Activated T-cell treated with anti-CD3 and anti-CD28 coated beads for 48 hours (primary cell): ENCODE measurements around the gene SSR1.
"Not testable (repeated sequence)": the region's sequence is repeated elsewhere in the genome, so short reads cannot be mapped to it uniquely, and the experiment has no call there.

ENCODE experiments used
- DNase-seq: peaks from one replicate; pipeline ENCODE4 v3.0.0-alpha.2; 2020; ENCODE audit warnings: low read depth

Gene SSR1

GRCh38 chr6:7312616-7313504 is at the start of gene SSR1:
Gene SSR1, minus strand, starts transcription at chr6:7313199. Its CDS starts 79 bp downstream, at chr6:7313120.
- peak; percentile 95 for DNase-seq

GRCh38 chr6:7351916-7352315 is 38.9 kb upstream of the SSR1 start:
- not testable (repeated sequence) for DNase-seq

- DNase-seq = not testable (repeated sequence)
Observed at GRCh38 chr6:7350591-7350990, 37.6 kb upstream of the SSR1 start.

- not testable (repeated sequence) for DNase-seq
Observed at GRCh38 chr6:7347551-7347997, 34.6 kb upstream of the SSR1 start.

GRCh38 chr6:7344773-7345450 is 31.9 kb upstream of the SSR1 start:
- DNase-seq = not testable (repeated sequence)

GRCh38 chr6:7343546-7344475 is 30.8 kb upstream of the SSR1 start:
- no peak for DNase-seq

GRCh38 chr6:7341989-7342742 is 29.2 kb upstream of the SSR1 start:
- no peak for DNase-seq

- DNase-seq = no peak
Observed at GRCh38 chr6:7341271-7341670, 28.3 kb upstream of the SSR1 start.

- not testable (repeated sequence) for DNase-seq
Observed at GRCh38 chr6:7339007-7339732, 26.2 kb upstream of the SSR1 start.

- no peak for DNase-seq
Observed at GRCh38 chr6:7338031-7338430, 25.0 kb upstream of the SSR1 start.

- no peak for DNase-seq
Observed at GRCh38 chr6:7335519-7335918, 22.5 kb upstream of the SSR1 start.

GRCh38 chr6:7334685-7335084 is 21.7 kb upstream of the SSR1 start:
- no peak for DNase-seq

- no peak for DNase-seq
Observed at GRCh38 chr6:7332090-7332745, 19.2 kb upstream of the SSR1 start.

- DNase-seq = no peak
Observed at GRCh38 chr6:7331452-7331851, 18.5 kb upstream of the SSR1 start.

GRCh38 chr6:7328243-7328642 is 15.2 kb upstream of the SSR1 start:
- no peak for DNase-seq

- DNase-seq = no peak
Observed at GRCh38 chr6:7325750-7326149, 12.8 kb upstream of the SSR1 start.

- DNase-seq = no peak
Observed at GRCh38 chr6:7324520-7324919, 11.5 kb upstream of the SSR1 start.

- DNase-seq = no peak
Observed at GRCh38 chr6:7323074-7323473, 10.1 kb upstream of the SSR1 start.

GRCh38 chr6:7321866-7322265 is 8.9 kb upstream of the SSR1 start:
- not testable (repeated sequence) for DNase-seq

GRCh38 chr6:7319406-7319805 is 6.4 kb upstream of the SSR1 start:
- not testable (repeated sequence) for DNase-seq
